Endometrial microvascular endothelial cells (primary cell): Measurements from ENCODE around the gene IQGAP1. TPM values are rescaled to one million over a fixed set of nuclear protein-coding genes. Genes with fewer than 3 reads are reported as not detected.

Source experiments
- in situ Hi-C: cut with HindIII; loops from 2 replicates; pipeline ENCODE4 v1.10.0; 2017; ENCODE audit warnings: low sequenced_read_pairs, low pct_unique_long_range_greater_than_20kb; ENCODE audit errors: inconsistent ontology term
- total RNA-seq: library from RNA; depleted of rRNA; stranded (reverse); fragments of >200 nt; gene quantifications from one replicate; pipeline ENCODE4 v1.2.3, GENCODE V29; 2015; ENCODE audit errors: inconsistent ontology term

The IQGAP1 gene
- total RNA-seq, 1 donor from 2014 or later, result 213 TPM

- in situ Hi-C loops, result loop anchor here (25.0 kb wide), 1 partner anchor 122 kb away; no protein-coding TSS in a partner anchor
Measured at GRCh38 chr15:90365414-90366055, 22.5 kb upstream of the IQGAP1 start.

GRCh38 chr15:90367576-90367975 lies 20.5 kb upstream of the IQGAP1 start:
- in situ Hi-C loops, result loop anchor here (25.0 kb wide), 1 partner anchor 120 kb away; no protein-coding TSS in a partner anchor

GRCh38 chr15:90375071-90375470 lies 13.0 kb upstream of the IQGAP1 start:
- in situ Hi-C loops, result no loop called here

GRCh38 chr15:90376789-90377188 lies 11.3 kb upstream of the IQGAP1 start:
- in situ Hi-C loops, result no loop called here

GRCh38 chr15:90379263-90379662 lies 8.8 kb upstream of the IQGAP1 start:
- in situ Hi-C loops, result no loop called here

- in situ Hi-C loops, result no loop called here
Measured at GRCh38 chr15:90381515-90381914, 6.5 kb upstream of the IQGAP1 start.

GRCh38 chr15:90382320-90382719 lies 5.7 kb upstream of the IQGAP1 start:
- in situ Hi-C loops, result no loop called here

- in situ Hi-C loops, result no loop called here
Measured at GRCh38 chr15:90386221-90386620, 1.8 kb upstream of the IQGAP1 start.

GRCh38 chr15:90388462-90389380 lies 679 bp downstream of the IQGAP1 start:
- in situ Hi-C loops, result no loop called here

- in situ Hi-C loops, result no loop called here
Measured at GRCh38 chr15:90389513-90389912, 1.5 kb downstream of the IQGAP1 start.

GRCh38 chr15:90393040-90393439 lies 5.0 kb downstream of the IQGAP1 start:
- in situ Hi-C loops, result no loop called here

GRCh38 chr15:90394074-90394473 lies 6.0 kb downstream of the IQGAP1 start:
- in situ Hi-C loops, result no loop called here

- in situ Hi-C loops, result no loop called here
Measured at GRCh38 chr15:90394748-90395442, 6.9 kb downstream of the IQGAP1 start.

GRCh38 chr15:90396321-90396720 lies 8.3 kb downstream of the IQGAP1 start:
- in situ Hi-C loops, result no loop called here

- in situ Hi-C loops, result no loop called here
Measured at GRCh38 chr15:90400005-90400758, 12.1 kb downstream of the IQGAP1 start.

GRCh38 chr15:90400759-90401314 lies 12.8 kb downstream of the IQGAP1 start:
- in situ Hi-C loops, result no loop called here

GRCh38 chr15:90401495-90401894 lies 13.5 kb downstream of the IQGAP1 start:
- in situ Hi-C loops, result no loop called here

GRCh38 chr15:90402223-90402622 lies 14.2 kb downstream of the IQGAP1 start:
- in situ Hi-C loops, result no loop called here

- in situ Hi-C loops, result no loop called here
Measured at GRCh38 chr15:90402767-90403166, 14.7 kb downstream of the IQGAP1 start.
